ENCODE data around the gene ZNF215. TPM values are rescaled to one million over a fixed set of nuclear protein-coding genes. Genes with fewer than 3 reads are reported as not detected.

The ZNF215 gene
- total RNA-seq, 1 donor from 2014 or later, result 2.9 TPM

DNA sequence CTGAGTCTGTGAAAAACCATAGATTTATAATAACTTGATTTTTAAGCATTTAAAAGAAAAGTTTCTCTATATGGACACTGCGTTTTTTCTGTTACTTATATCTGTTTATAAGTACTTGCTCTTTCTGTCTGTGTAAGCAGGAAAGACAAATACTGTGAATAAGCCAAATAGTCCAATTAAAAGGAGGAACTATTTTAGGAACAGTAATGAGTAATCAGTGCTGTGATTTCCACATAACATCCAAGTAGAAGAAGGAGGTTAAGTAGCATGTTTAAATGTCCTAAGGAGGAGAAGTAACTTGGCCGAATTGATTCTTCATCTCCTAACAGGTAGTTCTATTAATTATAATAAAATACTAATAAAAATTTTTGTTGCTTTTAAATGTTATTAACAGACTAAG lies 53.1 kb downstream of the ZNF215 start:
- no peaks in the 10 kb centered on the region for H3K9me3 ChIP-seq (ENCODE audit: insufficient read depth, low read depth, low read length)
- H3K79me2 ChIP-seq (ENCODE audit: insufficient read depth, low read length), result no peaks in the 10 kb centered on the region
- Mint-ChIP-seq H3K27me3 (ENCODE audit: low read depth, unreplicated experiment) (no peaks in the 10 kb centered on the region), H3K36me3 (ENCODE audit: low read depth, unreplicated experiment) (no peaks in the 10 kb centered on the region), H3K4me3 (ENCODE audit: unreplicated experiment) (no peak overlapping the region), H3K4me1 (ENCODE audit: low read depth, unreplicated experiment) (no peaks in the 10 kb centered on the region), H3K27ac (ENCODE audit: unreplicated experiment) (no peak overlapping the region), H3K9me3 (ENCODE audit: unreplicated experiment) (no peaks in the 10 kb centered on the region)
- no peak overlapping the region for H3K9ac ChIP-seq (ENCODE audit: low read length)
- no peak for TF ChIP-seq EZH2 (IDR thresholded peaks at IDR 0.05; ENCODE audit: insufficient read depth, low read length)
- TF ChIP-seq CTCF (IDR thresholded peaks at IDR 0.05; ENCODE audit: insufficient read depth, low read depth, low read length), result no peak
- H3K27ac ChIP-seq (ENCODE audit: low read depth, low read length), result no peak overlapping the region
- H3K4me2 ChIP-seq (ENCODE audit: low read length), result no peak overlapping the region
- no peak for DNase-seq (ENCODE audit: low read depth)
- H2AFZ ChIP-seq (ENCODE audit: low read depth, low read length), result no peak overlapping the region
- FAIRE-seq, result no peak
- H3K4me3 ChIP-seq (ENCODE audit: insufficient read depth, low read depth, low read length), result no peak overlapping the region
- H3K4me1 ChIP-seq (ENCODE audit: insufficient read depth, low read length), result no peaks in the 10 kb centered on the region
- H4K20me1 ChIP-seq (ENCODE audit: insufficient read depth, low read length), result no peaks in the 10 kb centered on the region
- no peaks in the 10 kb centered on the region for H3K27me3 ChIP-seq (ENCODE audit: insufficient read depth, low read length)
- H3K36me3 ChIP-seq (ENCODE audit: insufficient read depth, low read length), result no peaks in the 10 kb centered on the region

- H3K27me3 Mint-ChIP-seq (ENCODE audit: low read depth, unreplicated experiment), result no peaks in the 10 kb centered on the region
- Histone ChIP-seq H3K27me3 (ENCODE audit: insufficient read depth, low read length) (no peaks in the 10 kb centered on the region), H3K4me1 (ENCODE audit: insufficient read depth, low read length) (no peaks in the 10 kb centered on the region), H2AFZ (ENCODE audit: low read depth, low read length) (no peak overlapping the region), H3K27ac (ENCODE audit: low read depth, low read length) (no peak overlapping the region), H4K20me1 (ENCODE audit: insufficient read depth, low read length) (no peaks in the 10 kb centered on the region), H3K79me2 (ENCODE audit: insufficient read depth, low read length) (no peaks in the 10 kb centered on the region), H3K9ac (ENCODE audit: low read length) (no peak overlapping the region), H3K4me2 (ENCODE audit: low read length) (no peak overlapping the region), H3K4me3 (ENCODE audit: insufficient read depth, low read depth, low read length) (no peak overlapping the region), H3K9me3 (ENCODE audit: insufficient read depth, low read depth, low read length) (no peaks in the 10 kb centered on the region), H3K36me3 (ENCODE audit: insufficient read depth, low read length) (no peaks in the 10 kb centered on the region)
- no peaks in the 10 kb centered on the region for H3K9me3 Mint-ChIP-seq (ENCODE audit: unreplicated experiment)
- no peak for FAIRE-seq
- peaks cover 3% of the 10 kb centered on the region for H3K4me1 Mint-ChIP-seq (ENCODE audit: low read depth, unreplicated experiment)
- TF ChIP-seq EZH2 (IDR thresholded peaks at IDR 0.05; ENCODE audit: insufficient read depth, low read length) (no peak), CTCF (IDR thresholded peaks at IDR 0.05; ENCODE audit: insufficient read depth, low read depth, low read length) (no peak)
- no peaks in the 10 kb centered on the region for H3K36me3 Mint-ChIP-seq (ENCODE audit: low read depth, unreplicated experiment)
- DNase-seq (ENCODE audit: low read depth), result no peak
- H3K4me3 Mint-ChIP-seq (ENCODE audit: unreplicated experiment), result no peak overlapping the region
- H3K27ac Mint-ChIP-seq (ENCODE audit: unreplicated experiment), result no peak overlapping the region
These were observed 60.3 kb downstream of the ZNF215 start for GRCh38 chr11:6986487-6986886.

DNA sequence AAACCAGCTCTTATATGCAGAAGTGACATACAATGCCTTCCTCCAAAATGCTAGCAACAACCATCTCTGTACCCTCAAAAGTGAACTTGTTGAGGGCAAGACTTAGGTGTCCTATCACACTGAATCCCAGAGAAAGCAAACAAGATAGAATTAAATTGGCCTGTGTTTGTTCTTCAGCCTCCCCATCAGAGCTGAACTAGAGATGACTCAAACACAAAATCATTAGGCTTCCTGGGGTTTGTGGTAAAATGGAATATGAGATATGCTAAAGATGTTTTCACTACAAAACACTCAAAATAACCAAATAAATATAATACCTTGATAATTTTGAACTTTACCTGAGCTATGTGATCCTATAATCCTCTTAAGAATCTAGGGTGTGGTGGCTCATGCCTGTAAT lies 62.3 kb downstream of the ZNF215 start:
- no peak overlapping the region for H3K4me2 ChIP-seq (ENCODE audit: low read length)
- TF ChIP-seq CTCF (IDR thresholded peaks at IDR 0.05; ENCODE audit: insufficient read depth, low read depth, low read length) (no peak), EZH2 (IDR thresholded peaks at IDR 0.05; ENCODE audit: insufficient read depth, low read length) (no peak)
- H3K27ac Mint-ChIP-seq (ENCODE audit: unreplicated experiment), result no peak overlapping the region

More for the DNA sequence above, 62.3 kb downstream of the ZNF215 start:
- Histone ChIP-seq H3K27ac (ENCODE audit: low read depth, low read length) (no peak overlapping the region), H3K27me3 (ENCODE audit: insufficient read depth, low read length) (no peaks in the 10 kb centered on the region), H4K20me1 (ENCODE audit: insufficient read depth, low read length) (no peaks in the 10 kb centered on the region), H3K4me3 (ENCODE audit: insufficient read depth, low read depth, low read length) (no peak overlapping the region), H2AFZ (ENCODE audit: low read depth, low read length) (no peak overlapping the region), H3K9me3 (ENCODE audit: insufficient read depth, low read depth, low read length) (no peaks in the 10 kb centered on the region), H3K36me3 (ENCODE audit: insufficient read depth, low read length) (no peaks in the 10 kb centered on the region), H3K79me2 (ENCODE audit: insufficient read depth, low read length) (no peaks in the 10 kb centered on the region), H3K9ac (ENCODE audit: low read length) (no peak overlapping the region), H3K4me1 (ENCODE audit: insufficient read depth, low read length) (peaks cover 13% of the 10 kb centered on the region)
- Mint-ChIP-seq H3K4me3 (ENCODE audit: unreplicated experiment) (no peak overlapping the region), H3K4me1 (ENCODE audit: low read depth, unreplicated experiment) (peaks cover 23% of the 10 kb centered on the region), H3K36me3 (ENCODE audit: low read depth, unreplicated experiment) (no peaks in the 10 kb centered on the region), H3K9me3 (ENCODE audit: unreplicated experiment) (no peaks in the 10 kb centered on the region), H3K27me3 (ENCODE audit: low read depth, unreplicated experiment) (no peaks in the 10 kb centered on the region)
- DNase-seq (ENCODE audit: low read depth) (peak; percentile 26), FAIRE-seq (no peak)
